ENCODE measurements around the gene NEDD4L. TPM values are rescaled to one million over a fixed set of nuclear protein-coding genes. Genes with fewer than 3 reads are reported as not detected.

Gene NEDD4L
- total and polyA plus RNA-seq, 9 donors: 24.8 to 43.1 (median 34.0) TPM

DNA sequence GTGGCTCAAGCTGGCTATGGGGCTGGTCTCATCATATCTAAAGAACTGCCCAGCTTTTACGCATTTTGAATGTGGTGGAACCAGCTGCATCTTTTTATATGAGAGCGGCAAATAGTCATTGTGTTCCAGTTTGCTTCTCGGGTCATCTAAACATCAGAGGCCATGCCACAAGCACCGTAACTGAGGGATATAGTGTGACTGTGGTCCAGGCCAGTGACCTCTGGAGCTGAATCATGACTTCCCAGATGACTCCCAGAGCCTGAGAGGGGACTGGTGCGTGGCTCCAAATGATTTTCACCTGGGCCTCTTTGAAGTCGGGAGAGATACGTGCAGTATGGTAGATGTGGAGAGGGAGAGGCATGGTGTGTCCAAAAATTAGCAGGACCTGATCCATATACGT, 271.0 kb downstream of the NEDD4L start:
- DNase-seq: no peak
- H3K27ac ChIP-seq (ENCODE audit: low read length): peak overlapping the region; percentile 83
- 89% methylated on average over 3 of the region's 8 CpGs for WGBS (ENCODE audit: insufficient coverage)
- peaks cover 43% of the 10 kb centered on the region for H3K4me1 ChIP-seq (ENCODE audit: control insufficient read depth, insufficient read depth, low read length)
- no peaks in the 10 kb centered on the region for H3K27me3 ChIP-seq (ENCODE audit: control insufficient read depth, insufficient read depth, low read length)
- H3K9me3 ChIP-seq (replicated peaks; ENCODE audit: control insufficient read depth, low read depth, low read length): no peaks in the 10 kb centered on the region
- peaks cover 5% of the 10 kb centered on the region for H3K36me3 ChIP-seq (ENCODE audit: control insufficient read depth, insufficient read depth, low read length)
- H3K4me3 ChIP-seq (ENCODE audit: low read length): no peak overlapping the region

DNA sequence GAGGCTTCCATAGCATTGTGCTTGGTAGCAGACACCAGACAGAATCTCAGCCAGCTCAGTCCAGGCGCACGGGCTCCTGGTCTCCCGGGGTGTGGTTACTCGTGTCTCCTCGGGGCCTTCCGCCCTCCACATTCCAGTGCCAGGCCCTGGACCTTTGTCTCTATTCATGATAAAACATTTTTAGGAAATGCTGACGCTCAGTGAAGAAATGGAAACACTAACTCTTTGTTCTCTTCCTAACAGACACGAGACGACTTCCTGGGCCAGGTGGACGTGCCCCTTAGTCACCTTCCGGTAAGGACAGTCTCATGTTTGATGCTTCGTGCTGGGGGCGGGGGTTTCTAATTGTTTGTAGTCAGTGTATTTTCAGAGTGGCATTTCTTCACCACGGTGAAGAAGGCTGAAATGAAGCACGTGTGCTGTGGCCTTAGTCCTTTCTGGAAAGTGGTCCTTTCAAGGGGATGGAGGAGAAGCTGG, 271.8 kb downstream of the NEDD4L start:
- H3K36me3 ChIP-seq (ENCODE audit: control insufficient read depth, insufficient read depth, low read length): peaks cover 5% of the 10 kb centered on the region
- no peaks in the 10 kb centered on the region for H3K27me3 ChIP-seq (ENCODE audit: control insufficient read depth, insufficient read depth, low read length)
- DNase-seq: no peak
- H3K4me3 ChIP-seq (ENCODE audit: low read length): no peak overlapping the region
- 71% methylated on average over 7 of the region's 15 CpGs for WGBS (ENCODE audit: insufficient coverage)
- H3K9me3 ChIP-seq (replicated peaks; ENCODE audit: control insufficient read depth, low read depth, low read length): no peaks in the 10 kb centered on the region
- H3K4me1 ChIP-seq (ENCODE audit: control insufficient read depth, insufficient read depth, low read length): peaks cover 38% of the 10 kb centered on the region
- H3K27ac ChIP-seq (ENCODE audit: low read length): peak overlapping the region; percentile 83

DNA sequence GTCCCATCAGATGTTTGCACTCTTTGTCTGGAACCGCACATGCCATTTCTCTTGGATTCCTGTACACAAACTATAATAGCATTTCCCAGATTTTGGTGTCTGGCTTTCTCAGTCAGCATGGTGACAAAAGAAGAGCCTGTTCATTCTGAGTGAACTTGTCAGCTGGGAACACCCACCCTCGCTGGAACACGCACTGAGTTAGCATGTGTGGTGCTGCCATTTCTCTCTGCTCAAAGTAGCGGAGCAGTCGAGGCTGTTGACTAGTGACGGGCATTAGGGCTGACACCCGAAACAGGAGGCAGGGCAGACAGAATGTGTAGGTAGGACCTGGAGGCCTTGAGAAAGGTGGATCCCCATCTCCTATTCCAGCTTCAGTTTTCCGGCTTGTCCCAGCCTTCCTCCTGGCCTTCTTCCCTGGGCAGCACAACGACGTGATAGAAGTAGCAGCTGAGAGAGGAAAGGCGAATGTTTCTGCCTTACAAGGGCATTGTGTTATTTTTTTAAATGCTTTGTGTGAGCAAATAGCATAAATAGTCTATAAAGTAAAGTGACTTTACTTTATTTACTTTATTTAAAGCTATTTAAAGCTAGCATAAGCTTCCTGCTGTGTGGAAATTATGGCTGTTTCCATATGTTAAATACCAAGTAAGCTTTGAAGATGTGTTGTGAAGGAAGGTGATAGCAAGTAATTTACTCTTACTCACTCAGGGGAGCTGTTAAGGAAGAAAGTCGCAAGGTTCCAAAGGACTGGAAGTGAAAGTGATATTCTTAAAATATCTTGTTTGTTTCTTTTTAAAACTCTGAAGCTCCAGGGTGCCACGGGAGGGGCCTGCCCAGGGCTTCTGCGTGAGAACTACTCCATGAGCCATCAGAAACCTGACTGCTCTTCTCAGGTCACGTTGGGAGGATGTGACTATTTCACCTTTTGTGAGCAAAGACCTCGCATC, 272.6 kb downstream of the NEDD4L start:
- Histone ChIP-seq H3K4me1 (ENCODE audit: control insufficient read depth, insufficient read depth, low read length) (peaks cover 44% of the 10 kb centered on the region), H3K9me3 (replicated peaks; ENCODE audit: control insufficient read depth, low read depth, low read length) (no peaks in the 10 kb centered on the region), H3K36me3 (ENCODE audit: control insufficient read depth, insufficient read depth, low read length) (peaks cover 5% of the 10 kb centered on the region), H3K27me3 (ENCODE audit: control insufficient read depth, insufficient read depth, low read length) (no peaks in the 10 kb centered on the region), H3K4me3 (ENCODE audit: low read length) (no peak overlapping the region), H3K27ac (ENCODE audit: low read length) (peak overlapping the region; percentile 83)
- WGBS (ENCODE audit: insufficient coverage): 64% methylated on average over 6 of the region's 16 CpGs
- peak; percentile 54 for DNase-seq

DNA sequence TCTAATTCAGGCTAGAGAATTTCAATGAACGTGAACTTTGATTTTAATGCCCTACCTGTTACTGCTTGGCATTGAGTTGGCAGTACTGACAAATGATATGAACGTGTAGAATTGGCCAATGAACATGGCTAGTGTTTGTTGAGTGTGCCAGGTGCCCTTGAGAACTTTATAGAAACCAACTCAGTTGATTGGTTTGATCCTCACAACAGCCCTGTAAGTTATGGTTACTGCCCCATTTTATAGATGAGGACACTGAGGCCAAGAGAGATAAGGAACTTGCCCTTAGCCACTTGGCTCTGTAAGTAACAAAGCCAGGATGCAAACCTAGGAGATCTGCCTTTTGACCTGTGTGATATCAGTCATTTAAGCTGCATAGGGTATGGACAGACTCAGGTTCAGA, 275.7 kb downstream of the NEDD4L start:
- DNase-seq: no peak
- Histone ChIP-seq H3K27ac (ENCODE audit: low read length) (no peak overlapping the region), H3K27me3 (ENCODE audit: control insufficient read depth, insufficient read depth, low read length) (no peaks in the 10 kb centered on the region), H3K36me3 (ENCODE audit: control insufficient read depth, insufficient read depth, low read length) (peaks cover 5% of the 10 kb centered on the region), H3K4me3 (ENCODE audit: low read length) (no peak overlapping the region), H3K4me1 (ENCODE audit: control insufficient read depth, insufficient read depth, low read length) (peaks cover 49% of the 10 kb centered on the region), H3K9me3 (replicated peaks; ENCODE audit: control insufficient read depth, low read depth, low read length) (no peaks in the 10 kb centered on the region)
- 60% methylated on average over 1 of the region's 2 CpGs for WGBS (ENCODE audit: insufficient coverage)

DNA sequence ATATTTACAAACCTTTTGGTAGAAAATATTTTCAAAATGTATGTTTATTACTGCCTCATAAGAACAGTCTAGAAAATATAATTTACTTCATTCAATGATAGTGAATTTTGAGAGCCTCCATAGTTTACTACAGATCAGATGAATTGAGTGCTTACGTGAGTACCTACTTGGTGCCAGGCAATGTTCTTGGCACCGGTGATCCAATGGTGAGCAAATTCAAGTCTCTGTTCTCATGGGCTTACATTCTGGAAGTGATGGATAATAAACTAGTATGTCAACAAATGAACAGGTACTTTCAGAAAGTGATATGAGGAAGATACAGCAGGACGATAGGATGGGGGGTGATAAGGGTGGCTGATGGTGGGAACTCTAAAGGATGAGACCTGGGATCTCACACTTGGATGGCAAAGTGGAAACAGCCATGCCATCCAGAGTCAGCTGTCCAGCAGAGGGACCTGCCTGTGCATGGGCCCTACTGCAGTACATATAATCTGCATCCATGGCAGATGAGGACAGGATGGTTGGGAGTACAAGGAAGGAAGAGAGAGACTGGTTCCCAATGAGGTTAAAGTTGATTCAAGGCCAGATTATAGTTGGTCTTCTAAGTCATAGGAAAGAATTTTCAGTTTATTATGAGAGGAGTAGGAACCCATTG, 277.0 kb downstream of the NEDD4L start:
- Histone ChIP-seq H3K4me1 (ENCODE audit: control insufficient read depth, insufficient read depth, low read length) (peaks cover 44% of the 10 kb centered on the region), H3K4me3 (ENCODE audit: low read length) (no peak overlapping the region), H3K27ac (ENCODE audit: low read length) (peak overlapping the region; percentile 45), H3K36me3 (ENCODE audit: control insufficient read depth, insufficient read depth, low read length) (peaks cover 5% of the 10 kb centered on the region), H3K9me3 (replicated peaks; ENCODE audit: control insufficient read depth, low read depth, low read length) (no peaks in the 10 kb centered on the region), H3K27me3 (ENCODE audit: control insufficient read depth, insufficient read depth, low read length) (no peaks in the 10 kb centered on the region)
- no peak for DNase-seq
- WGBS (ENCODE audit: insufficient coverage): 97% methylated on average over 3 of the region's 3 CpGs

DNA sequence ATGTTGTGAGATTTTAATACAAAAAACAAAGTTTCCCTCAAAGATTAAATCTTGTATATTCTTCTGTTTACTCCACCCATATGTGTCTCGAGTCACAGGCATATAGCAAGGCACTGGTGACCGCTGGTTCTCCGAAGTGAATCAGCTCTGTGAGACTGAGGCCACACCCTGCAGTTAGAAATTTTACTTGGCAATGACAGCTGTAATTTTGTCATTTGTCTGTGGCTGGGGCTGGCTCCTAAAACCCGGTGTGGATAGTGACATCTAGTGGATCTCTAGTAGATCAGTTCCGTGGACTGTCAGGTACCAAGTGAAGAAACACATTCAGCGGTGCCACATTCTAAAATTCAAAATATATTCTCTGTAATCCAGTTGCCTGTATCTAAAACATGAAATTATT, 278.0 kb downstream of the NEDD4L start:
- no peak overlapping the region for H3K4me3 ChIP-seq (ENCODE audit: low read length)
- WGBS (ENCODE audit: insufficient coverage): no CpG with 5 or more reads among the region's 6 CpGs
- no peaks in the 10 kb centered on the region for H3K27me3 ChIP-seq (ENCODE audit: control insufficient read depth, insufficient read depth, low read length)
- H3K4me1 ChIP-seq (ENCODE audit: control insufficient read depth, insufficient read depth, low read length): peaks cover 36% of the 10 kb centered on the region
- H3K9me3 ChIP-seq (replicated peaks; ENCODE audit: control insufficient read depth, low read depth, low read length): no peaks in the 10 kb centered on the region
- peak overlapping the region; percentile 45 for H3K27ac ChIP-seq (ENCODE audit: low read length)
- H3K36me3 ChIP-seq (ENCODE audit: control insufficient read depth, insufficient read depth, low read length): peaks cover 10% of the 10 kb centered on the region
- peak; percentile 96 for DNase-seq

DNA sequence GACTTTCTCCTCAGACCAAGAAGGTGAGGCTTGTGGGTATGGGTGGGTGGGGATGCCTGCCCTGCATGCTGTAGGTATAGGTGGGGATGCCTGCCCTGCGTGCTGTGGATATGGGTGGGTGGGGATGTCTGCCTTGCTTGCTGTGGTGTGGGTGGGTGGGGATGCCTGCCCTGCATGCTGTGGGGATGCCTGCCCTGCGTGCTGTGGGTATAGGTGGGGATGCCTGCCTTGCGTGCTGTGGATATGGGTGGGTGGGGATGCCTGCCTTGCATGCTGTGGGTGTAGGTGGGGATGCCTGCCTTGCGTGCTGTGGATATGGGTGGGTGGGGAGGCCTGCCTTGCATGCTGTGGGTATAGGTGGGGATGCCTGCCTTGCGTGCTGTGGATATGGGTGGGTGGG, 278.4 kb downstream of the NEDD4L start:
- Histone ChIP-seq H3K4me1 (ENCODE audit: control insufficient read depth, insufficient read depth, low read length) (peaks cover 31% of the 10 kb centered on the region), H3K27ac (ENCODE audit: low read length) (no peak overlapping the region), H3K9me3 (replicated peaks; ENCODE audit: control insufficient read depth, low read depth, low read length) (no peaks in the 10 kb centered on the region), H3K27me3 (ENCODE audit: control insufficient read depth, insufficient read depth, low read length) (no peaks in the 10 kb centered on the region), H3K4me3 (ENCODE audit: low read length) (no peak overlapping the region), H3K36me3 (ENCODE audit: control insufficient read depth, insufficient read depth, low read length) (peaks cover 12% of the 10 kb centered on the region)
- DNase-seq: no peak
- WGBS (ENCODE audit: insufficient coverage): 85% methylated on average over 4 of the region's 5 CpGs

DNA sequence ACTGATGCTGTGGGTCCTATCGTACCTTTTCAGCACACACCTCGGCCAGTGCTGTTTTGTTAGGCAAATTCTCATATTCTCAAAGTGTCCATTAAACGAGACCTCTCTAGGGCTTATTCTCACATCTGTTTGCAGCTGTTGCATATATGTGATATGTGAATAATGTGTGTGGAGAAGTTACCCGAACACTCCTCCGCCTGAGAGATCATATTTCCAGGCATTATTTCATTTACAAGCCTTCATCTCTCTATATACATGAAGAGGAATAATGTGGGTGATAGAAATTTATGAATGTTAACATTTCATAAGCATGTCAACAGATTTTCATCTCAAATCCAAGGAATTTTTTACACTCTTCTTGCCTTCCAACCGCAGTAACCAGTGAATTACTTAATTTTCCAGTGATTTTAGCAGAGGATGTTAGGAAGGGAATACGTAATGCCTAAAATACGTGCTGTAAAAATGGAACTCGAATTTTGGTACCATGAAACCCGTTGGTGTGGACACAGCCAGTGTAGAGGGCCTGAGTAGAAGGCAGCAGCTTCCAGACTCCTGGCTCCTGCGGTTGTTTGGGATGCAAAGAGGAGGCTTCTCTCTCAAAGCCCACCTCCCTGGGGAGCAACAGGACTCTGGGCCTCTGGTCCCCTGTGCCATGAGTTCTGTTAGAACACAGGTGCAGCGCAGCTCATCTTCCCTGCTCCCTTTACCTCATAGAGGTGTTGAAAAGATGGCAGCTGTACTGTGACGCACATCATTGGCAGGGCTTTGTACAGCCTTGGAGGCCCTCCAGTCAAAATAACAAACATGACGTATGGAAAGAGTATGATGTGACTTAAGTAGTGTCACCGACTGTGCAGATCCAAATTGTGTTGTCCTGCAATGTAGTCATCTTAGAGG, 280.1 kb downstream of the NEDD4L start:
- peak overlapping the region; percentile 89 for H3K27ac ChIP-seq (ENCODE audit: low read length)
- peaks cover 17% of the 10 kb centered on the region for H3K36me3 ChIP-seq (ENCODE audit: control insufficient read depth, insufficient read depth, low read length)
- peaks cover 29% of the 10 kb centered on the region for H3K4me1 ChIP-seq (ENCODE audit: control insufficient read depth, insufficient read depth, low read length)
- no peak overlapping the region for H3K4me3 ChIP-seq (ENCODE audit: low read length)
- no peaks in the 10 kb centered on the region for H3K9me3 ChIP-seq (replicated peaks; ENCODE audit: control insufficient read depth, low read depth, low read length)
- H3K27me3 ChIP-seq (ENCODE audit: control insufficient read depth, insufficient read depth, low read length): no peaks in the 10 kb centered on the region
- DNase-seq: peak; percentile 77
- 40% methylated on average over 5 of the region's 15 CpGs for WGBS (ENCODE audit: insufficient coverage)

DNA sequence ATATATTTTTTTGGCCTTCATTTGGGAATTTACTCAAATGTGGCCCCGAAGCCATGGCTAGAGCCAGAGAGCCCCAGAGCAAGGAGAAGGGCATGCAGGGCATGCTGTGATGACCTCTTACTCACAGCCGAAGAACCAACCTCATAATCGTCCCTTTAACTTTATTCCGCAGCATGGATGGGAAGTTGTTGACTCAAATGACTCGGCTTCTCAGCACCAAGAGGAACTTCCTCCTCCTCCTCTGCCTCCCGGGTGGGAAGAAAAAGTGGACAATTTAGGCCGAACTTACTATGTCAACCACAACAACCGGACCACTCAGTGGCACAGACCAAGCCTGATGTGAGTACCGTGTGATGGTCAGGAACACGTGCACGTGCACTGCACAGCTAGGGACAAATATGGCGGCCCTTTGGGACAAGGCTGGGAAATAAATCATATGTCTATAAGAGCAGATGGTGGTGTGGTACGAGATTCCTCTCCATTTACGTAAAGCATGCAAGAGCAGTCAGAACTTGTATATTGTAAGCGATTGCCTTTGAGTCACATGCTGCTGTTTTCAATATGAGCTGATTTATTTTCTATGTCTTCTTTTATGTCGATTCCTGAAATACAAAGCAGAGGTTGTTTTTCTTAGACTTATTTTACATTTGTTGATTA, 280.9 kb downstream of the NEDD4L start:
- Histone ChIP-seq H3K36me3 (ENCODE audit: control insufficient read depth, insufficient read depth, low read length) (peaks cover 17% of the 10 kb centered on the region), H3K27me3 (ENCODE audit: control insufficient read depth, insufficient read depth, low read length) (no peaks in the 10 kb centered on the region), H3K9me3 (replicated peaks; ENCODE audit: control insufficient read depth, low read depth, low read length) (no peaks in the 10 kb centered on the region), H3K4me1 (ENCODE audit: control insufficient read depth, insufficient read depth, low read length) (peaks cover 25% of the 10 kb centered on the region), H3K27ac (ENCODE audit: low read length) (peak overlapping the region; percentile 89), H3K4me3 (ENCODE audit: low read length) (no peak overlapping the region)
- DNase-seq: peak; percentile 49
- 88% methylated on average over 3 of the region's 16 CpGs for WGBS (ENCODE audit: insufficient coverage)
